ENCODE measurements around the gene SYT6. TPM values are rescaled to one million over a fixed set of nuclear protein-coding genes. Genes with fewer than 3 reads are reported as not detected.
A peak's percentile ranks its signal among the peaks of the same experiment; 100 is the strongest.

SYT6 gene
- total and polyA plus RNA-seq, 2 of the 13 experiments (the other 11 are each of a cell fraction or from before 2014, with no cell fraction given): not detected

DNA sequence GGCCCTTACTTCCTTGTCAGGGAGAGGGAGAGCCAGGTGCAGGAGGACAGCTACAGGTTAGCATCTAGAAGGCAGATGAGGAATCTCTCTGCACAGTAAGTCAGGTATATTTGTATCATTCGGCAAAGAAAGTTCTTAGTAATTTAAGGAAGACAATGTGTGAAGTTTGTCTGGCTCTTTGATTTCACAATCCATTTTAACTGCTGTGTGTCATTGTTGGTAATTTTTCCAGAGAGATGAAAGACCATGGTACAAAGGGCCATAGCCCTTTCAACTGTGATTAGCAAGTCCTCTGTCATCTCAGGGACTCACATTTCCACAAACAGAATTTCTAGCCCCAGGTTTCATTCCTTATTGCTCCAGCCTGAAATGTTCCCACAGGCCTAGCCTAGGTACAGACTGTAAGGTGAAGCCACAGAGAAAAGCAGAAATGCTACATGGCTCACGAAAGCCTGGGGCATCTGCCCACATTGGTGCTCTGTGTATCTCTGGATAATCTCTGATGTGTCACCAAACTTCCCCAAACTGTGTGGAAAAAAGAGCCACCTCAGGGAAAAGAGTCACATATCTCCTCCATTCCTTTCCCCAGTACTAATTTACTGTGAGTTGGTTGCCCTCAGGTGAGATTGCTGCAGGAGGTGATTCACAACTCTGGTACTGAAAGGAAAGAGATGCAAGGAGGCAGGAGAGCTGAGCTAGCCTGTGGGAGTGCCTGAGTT, 70.6 kb downstream of the SYT6 start:
- H3K4me2 ChIP-seq (ENCODE audit: low read depth, low read length): no peak overlapping the region
- no peaks in the 10 kb centered on the region for H3K79me2 ChIP-seq (ENCODE audit: insufficient read depth, low read length)
- H3K27me3 ChIP-seq (ENCODE audit: control insufficient read depth in 1 of 2, insufficient read depth in 2 of 2, low read length in 2 of 2): no peaks in the 10 kb centered on the region; a peak in 1 of 5 replicates
- intact Hi-C loops (cut with micrococcal nuclease; ENCODE audit: unreplicated experiment): no loop called here
- no peak for FAIRE-seq
- no TSS peak for BruUV-seq (replicated peaks)
- 26% methylated on average over 2 of the region's 2 CpGs for WGBS (ENCODE audit: low lambda C conversion rate)
- TF ChIP-seq ZZZ3 (CRISPR knock-in tag; IDR thresholded peaks at IDR 0.05; ENCODE audit: borderline replicate concordance): no peak
- peak; percentile 53; the same call in 1 of the 2 replicates for TF ChIP-seq CEBPB (IDR thresholded peaks at IDR 0.05; ENCODE audit: borderline replicate concordance, low read depth, low read length)
- no peak for ATAC-seq
- ChIA-PET POLR2A (no interaction called here), CTCF (ENCODE audit: low intra/inter-chr PET ratio, low total read pairs) (no interaction called here)
- H3K27ac ChIP-seq (ENCODE audit: extremely low read length, insufficient read depth, low read length): no peak overlapping the region
- H3K4me1 ChIP-seq (ENCODE audit: insufficient read depth, low read length): no peaks in the 10 kb centered on the region
- H3K9ac ChIP-seq (ENCODE audit: insufficient read depth, low read depth, low read length): no peak overlapping the region
- H2AFZ ChIP-seq (ENCODE audit: low read length): no peak overlapping the region
- H4K20me1 ChIP-seq (ENCODE audit: insufficient read depth, low read length): no peaks in the 10 kb centered on the region
- H3K9me3 ChIP-seq (ENCODE audit: low read length): no peaks in the 10 kb centered on the region
- no peak overlapping the region for H3K4me3 ChIP-seq (replicated peaks in 1 of 3; ENCODE audit: insufficient read depth in 1 of 3, low read depth in 2 of 3, low read length in 3 of 3)
- DNase-seq (ENCODE audit: low spot score): no peak
- H3K36me3 ChIP-seq (replicated peaks in 1 of 2; ENCODE audit: control insufficient read depth in 1 of 2, insufficient read depth in 2 of 2, low read length in 2 of 2): no peaks in the 10 kb centered on the region
- in situ Hi-C loops (cut with HindIII; ENCODE audit: extremely low pct_ligation_motif_present, low pct_unique_long_range_greater_than_20kb): no loop called here

GRCh38 chr1:114082304-114082630, 71.4 kb downstream of the SYT6 start:
- Histone ChIP-seq H3K36me3 (replicated peaks in 1 of 2; ENCODE audit: control insufficient read depth in 1 of 2, insufficient read depth in 2 of 2, low read length in 2 of 2) (no peaks in the 10 kb centered on the region), H3K9me3 (ENCODE audit: low read length) (no peaks in the 10 kb centered on the region), H4K20me1 (ENCODE audit: insufficient read depth, low read length) (no peaks in the 10 kb centered on the region), H3K4me3 (replicated peaks in 1 of 3; ENCODE audit: insufficient read depth in 1 of 3, low read depth in 2 of 3, low read length in 3 of 3) (no peak overlapping the region), H3K79me2 (ENCODE audit: insufficient read depth, low read length) (no peaks in the 10 kb centered on the region), H3K4me1 (ENCODE audit: insufficient read depth, low read length) (no peaks in the 10 kb centered on the region), H2AFZ (ENCODE audit: low read length) (no peak overlapping the region), H3K27ac (ENCODE audit: extremely low read length, insufficient read depth, low read length) (no peak overlapping the region), H3K4me2 (ENCODE audit: low read depth, low read length) (no peak overlapping the region), H3K9ac (ENCODE audit: insufficient read depth, low read depth, low read length) (no peak overlapping the region), H3K27me3 (ENCODE audit: control insufficient read depth in 1 of 2, insufficient read depth in 2 of 2, low read length in 2 of 2) (no peaks in the 10 kb centered on the region)
- TF ChIP-seq EEA1 (CRISPR knock-in tag; IDR thresholded peaks at IDR 0.05; ENCODE audit: borderline replicate concordance): no peak
- TF ChIP-seq ZNF792 (CRISPR knock-in tag; IDR thresholded peaks at IDR 0.05): no peak
- TF ChIP-seq BORCS8-MEF2B (CRISPR knock-in tag; IDR thresholded peaks at IDR 0.05): no peak
- TF ChIP-seq ZFP36L1 (CRISPR knock-in tag; IDR thresholded peaks at IDR 0.05): no peak
- no peak for TF ChIP-seq CENPBD1 (CRISPR knock-in tag; IDR thresholded peaks at IDR 0.05; ENCODE audit: borderline replicate concordance, low read depth)
- TF ChIP-seq CEBPZ (IDR thresholded peaks at IDR 0.05; ENCODE audit: low read length): no peak
- 3% methylated on average over 2 of the region's 2 CpGs for WGBS (ENCODE audit: low lambda C conversion rate)
- ChIA-PET CTCF (ENCODE audit: low intra/inter-chr PET ratio, low total read pairs) (no interaction called here), POLR2A (no interaction called here)
- ATAC-seq (no peak), FAIRE-seq (no peak), DNase-seq (ENCODE audit: low spot score) (no peak)
- in situ Hi-C loops (cut with HindIII; ENCODE audit: extremely low pct_ligation_motif_present, low pct_unique_long_range_greater_than_20kb) (no loop called here), intact Hi-C loops (cut with micrococcal nuclease; ENCODE audit: unreplicated experiment) (no loop called here)
- no TSS peak for BruUV-seq (replicated peaks)

Measured in HepG2 (cell line).